Hepatocyte (in vitro differentiated cells): ENCODE data around the gene DCC.

Experiments used
- EZH2 ChIP-seq: fragments of 200-600 bp; sonication (generic); IDR thresholded peaks from 2 replicates; pipeline ENCODE4 v1.6.1; 2016; ENCODE audit warnings: antibody characterized with exemption, mild to moderate bottlenecking, borderline replicate concordance
- EZH2phosphoT487 ChIP-seq: fragments of 200-600 bp; sonication (generic); IDR thresholded peaks from one replicate; pipeline ENCODE4 v1.6.1; 2018; ENCODE audit warnings: antibody characterized with exemption, mild to moderate bottlenecking, low read depth, moderate library complexity; ENCODE audit not compliant: unreplicated experiment, severe bottlenecking
- TF ChIP-seq, protein P1 (sequence below): fragments of 200-600 bp; sonication (generic); IDR thresholded peaks from 2 replicates; pipeline ENCODE4 v1.5.1; 2016; ENCODE audit warnings: antibody characterized with exemption, mild to moderate bottlenecking; ENCODE audit not compliant: poor library complexity

DNA sequence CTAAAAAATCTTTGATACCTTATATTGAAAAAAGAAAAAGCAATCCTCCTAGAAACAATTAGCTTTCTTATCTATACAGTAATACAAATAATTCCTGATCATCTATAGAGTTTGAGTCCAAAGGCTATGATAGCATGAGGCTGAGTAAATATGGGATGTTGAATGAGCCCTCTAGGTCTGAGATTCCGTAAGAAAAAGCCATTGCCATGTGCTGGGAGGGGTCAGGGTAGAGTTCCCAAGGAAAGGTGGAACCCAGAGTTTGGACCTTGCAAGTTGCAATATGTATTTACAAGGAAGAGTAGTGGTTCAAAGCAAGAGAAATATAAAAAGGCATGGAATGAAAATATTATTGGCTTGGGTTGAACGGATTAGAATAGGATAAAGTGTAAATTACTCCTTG lies 178.1 kb downstream of the DCC start:
- TF ChIP-seq, protein P1, sequence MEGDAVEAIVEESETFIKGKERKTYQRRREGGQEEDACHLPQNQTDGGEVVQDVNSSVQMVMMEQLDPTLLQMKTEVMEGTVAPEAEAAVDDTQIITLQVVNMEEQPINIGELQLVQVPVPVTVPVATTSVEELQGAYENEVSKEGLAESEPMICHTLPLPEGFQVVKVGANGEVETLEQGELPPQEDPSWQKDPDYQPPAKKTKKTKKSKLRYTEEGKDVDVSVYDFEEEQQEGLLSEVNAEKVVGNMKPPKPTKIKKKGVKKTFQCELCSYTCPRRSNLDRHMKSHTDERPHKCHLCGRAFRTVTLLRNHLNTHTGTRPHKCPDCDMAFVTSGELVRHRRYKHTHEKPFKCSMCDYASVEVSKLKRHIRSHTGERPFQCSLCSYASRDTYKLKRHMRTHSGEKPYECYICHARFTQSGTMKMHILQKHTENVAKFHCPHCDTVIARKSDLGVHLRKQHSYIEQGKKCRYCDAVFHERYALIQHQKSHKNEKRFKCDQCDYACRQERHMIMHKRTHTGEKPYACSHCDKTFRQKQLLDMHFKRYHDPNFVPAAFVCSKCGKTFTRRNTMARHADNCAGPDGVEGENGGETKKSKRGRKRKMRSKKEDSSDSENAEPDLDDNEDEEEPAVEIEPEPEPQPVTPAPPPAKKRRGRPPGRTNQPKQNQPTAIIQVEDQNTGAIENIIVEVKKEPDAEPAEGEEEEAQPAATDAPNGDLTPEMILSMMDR = no peak
- TF ChIP-seq EZH2 = no peak
- TF ChIP-seq EZH2phosphoT487 = no peak
